ENCODE results near the gene CACNB2. TPM values are rescaled to one million over a fixed set of nuclear protein-coding genes. Genes with fewer than 3 reads are reported as not detected.
"Not testable (repeated sequence)": the region's sequence is repeated elsewhere in the genome, so short reads cannot be mapped to it uniquely, and the experiment has no call there.

CACNB2 gene
- total RNA-seq, 1 experiment from 2014 or later: not detected

DNA sequence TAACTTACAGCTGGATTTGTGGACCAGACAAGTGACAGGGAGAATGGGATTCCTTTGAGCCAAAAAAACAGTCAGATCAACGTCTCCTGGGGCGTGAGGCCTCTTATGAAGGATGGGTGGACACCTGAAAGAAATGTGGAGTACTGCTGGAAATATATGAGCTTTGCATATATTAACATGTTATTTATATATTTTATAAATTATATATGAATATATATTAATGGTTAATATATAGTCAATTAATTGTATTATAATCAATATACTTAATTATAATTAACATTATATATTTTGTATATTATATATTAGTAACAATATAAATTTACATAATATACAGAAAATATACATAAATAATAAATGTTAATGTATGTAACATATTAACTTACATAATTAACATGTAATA lies 57.5 kb downstream of the CACNB2 start:
- DNase-seq (ENCODE audit: low read depth): no peak

DNA sequence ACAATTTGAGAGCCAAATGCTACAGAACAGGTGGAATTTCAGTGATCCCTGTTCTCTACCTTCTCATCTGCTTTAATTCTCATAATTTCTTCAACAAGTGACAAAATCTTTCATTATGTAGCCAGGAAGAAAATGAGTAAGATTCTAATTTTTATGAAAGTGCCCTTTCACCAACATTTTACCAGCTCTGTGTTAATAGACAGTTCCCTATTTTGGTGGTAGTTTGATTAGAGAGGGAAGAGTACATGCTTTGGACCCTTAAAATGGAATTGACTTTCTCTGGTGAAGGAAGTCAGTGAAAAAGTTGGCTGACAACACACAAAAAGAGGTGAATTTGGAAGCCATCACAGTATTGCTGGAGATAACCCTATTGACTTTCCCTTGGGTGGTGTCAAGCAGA lies 61.7 kb downstream of the CACNB2 start:
- DNase-seq (ENCODE audit: low read depth): no peak

DNA sequence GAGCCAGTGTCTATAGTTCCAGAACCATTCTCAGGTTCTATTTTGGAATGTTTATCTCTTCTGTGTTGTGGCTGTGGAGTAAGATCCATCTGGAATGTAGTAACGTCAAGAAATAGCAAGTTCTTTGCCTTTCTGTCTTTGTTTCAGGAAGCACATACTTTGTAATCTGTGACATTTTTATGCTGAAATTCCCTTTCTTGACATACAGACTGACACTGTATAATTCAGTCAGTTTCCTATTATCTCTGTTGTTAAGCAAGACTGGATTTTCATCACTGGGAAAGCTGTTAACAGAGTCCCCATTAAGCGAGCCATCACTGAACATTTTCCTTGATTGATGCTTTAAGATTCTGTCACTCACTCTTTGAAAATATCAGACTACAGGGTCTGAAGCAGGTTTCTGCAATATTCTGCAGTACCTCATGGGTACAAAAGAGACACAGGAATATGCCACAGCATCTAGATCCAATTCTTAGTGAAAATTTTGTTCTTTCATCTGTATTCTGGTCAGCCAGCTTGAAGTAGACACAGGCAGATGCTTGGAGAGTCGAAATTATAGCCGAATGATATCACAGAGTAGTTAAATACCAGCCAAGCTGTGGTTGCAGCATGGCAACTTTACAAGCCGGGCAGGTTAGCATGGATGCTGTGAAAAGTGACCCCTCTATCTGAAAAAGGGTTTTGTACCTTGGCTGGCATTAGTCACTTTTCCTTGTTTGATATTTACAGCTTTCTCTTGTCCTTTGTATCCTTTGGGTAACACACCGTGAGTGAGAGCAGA lies 62.6 kb downstream of the CACNB2 start:
- no peak for DNase-seq (ENCODE audit: low read depth)

DNA sequence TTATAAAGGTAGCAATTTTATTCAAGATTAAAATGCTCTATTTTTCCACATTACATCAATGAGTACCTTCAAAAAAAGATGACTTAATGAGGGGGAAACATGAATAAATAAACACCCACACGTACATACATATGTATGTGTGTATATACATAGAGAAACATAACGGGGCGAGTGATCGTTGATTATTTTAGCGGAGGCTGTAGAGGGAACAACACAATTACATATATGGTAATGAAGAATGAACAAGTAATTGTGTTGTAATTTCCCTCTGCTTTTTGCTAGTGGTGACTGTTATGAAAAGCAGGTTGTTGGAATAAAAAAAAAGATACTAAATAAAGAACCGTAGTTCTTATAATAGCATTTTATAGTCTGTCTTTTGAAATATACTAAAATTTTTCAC lies 63.2 kb downstream of the CACNB2 start:
- DNase-seq (ENCODE audit: low read depth): no peak

DNA sequence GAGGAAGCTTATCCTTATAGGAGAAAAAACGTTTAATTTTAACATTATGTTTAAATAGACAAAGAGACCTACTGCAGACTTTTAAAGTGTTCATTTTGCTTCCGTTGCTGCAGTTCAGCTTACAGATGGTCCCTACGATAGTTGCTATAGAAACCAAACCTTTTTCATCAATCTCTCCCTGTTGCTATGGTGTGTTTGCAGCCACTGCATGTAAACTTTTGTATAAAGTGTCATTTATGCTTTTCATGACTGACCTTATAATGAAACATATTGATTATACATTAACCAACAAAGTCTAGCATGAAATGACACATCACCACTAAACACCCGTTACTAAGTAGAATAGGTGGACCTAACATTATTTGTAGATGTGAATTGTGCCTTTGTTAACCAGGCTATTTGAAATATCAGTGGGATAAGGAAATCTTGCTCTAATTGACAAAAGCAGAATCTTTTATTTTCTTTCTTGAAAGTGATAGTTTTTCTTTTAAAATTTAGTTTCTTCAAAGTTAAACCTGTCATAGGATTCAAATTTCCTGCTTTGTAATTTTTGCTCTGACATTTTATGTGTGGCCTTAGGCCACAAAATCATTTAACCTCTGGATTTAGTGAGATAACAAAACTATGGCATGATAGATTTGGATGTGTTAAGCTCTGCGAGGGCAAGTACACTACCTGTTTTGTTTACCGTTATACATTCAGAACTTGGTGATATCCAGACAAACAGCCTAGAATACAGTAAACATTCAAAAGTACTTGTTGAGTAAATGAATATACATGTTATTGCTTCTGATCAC lies 64.0 kb downstream of the CACNB2 start:
- DNase-seq (ENCODE audit: low read depth): no peak

DNA sequence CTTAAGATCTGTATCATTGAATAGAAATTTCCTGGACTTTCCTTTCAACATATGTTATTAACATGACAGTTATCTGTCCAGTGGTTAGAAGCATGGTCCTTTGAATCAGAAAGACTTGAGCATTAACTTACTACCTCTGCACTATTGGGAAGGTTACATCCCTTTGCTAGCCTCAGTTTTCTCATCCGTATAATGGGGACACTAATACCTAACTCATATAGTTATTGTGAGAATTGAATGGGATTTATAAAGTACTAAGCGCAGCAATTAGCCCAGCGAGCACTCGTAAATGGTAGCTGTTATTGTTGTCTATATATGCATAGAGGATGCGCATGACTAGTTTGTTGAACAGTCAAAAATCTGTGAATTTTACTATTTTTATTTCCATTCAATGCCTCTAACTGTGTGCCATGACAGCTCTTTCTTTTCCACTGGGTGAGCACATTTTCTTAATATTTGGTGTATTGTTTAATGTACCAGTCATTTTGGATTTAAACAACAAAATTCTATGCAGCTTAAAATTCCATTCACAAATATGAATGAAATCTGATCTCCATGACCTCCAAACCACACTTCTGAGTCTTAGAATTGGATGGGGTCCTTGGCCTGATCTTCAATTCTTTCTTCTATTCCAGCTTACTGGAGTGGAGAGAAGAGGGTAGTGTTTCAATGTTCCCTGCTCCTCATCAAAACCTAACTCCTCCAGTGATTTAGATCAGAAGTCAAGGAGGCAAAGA lies 65.0 kb downstream of the CACNB2 start:
- DNase-seq (ENCODE audit: low read depth): no peak

DNA sequence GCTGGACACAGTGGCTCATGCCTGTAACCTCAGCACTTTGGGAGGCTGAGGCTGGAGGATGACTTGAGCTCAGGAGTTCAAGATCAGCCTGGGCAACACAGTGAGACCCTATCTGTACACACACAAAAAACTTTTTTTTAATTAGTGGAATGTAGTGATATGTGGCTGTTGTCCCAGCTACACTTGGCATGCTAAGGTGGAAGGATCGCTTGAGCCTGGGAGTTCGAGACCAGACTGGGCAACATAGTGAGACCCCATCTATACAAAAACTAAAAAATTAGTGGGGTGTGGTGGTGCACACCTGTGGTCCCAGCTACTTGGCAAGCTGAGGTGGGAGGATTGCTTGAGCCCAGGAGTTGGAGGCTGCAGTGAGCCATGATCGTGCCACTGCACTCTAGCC lies 68.0 kb downstream of the CACNB2 start:
- DNase-seq (ENCODE audit: low read depth): not testable (repeated sequence)

DNA sequence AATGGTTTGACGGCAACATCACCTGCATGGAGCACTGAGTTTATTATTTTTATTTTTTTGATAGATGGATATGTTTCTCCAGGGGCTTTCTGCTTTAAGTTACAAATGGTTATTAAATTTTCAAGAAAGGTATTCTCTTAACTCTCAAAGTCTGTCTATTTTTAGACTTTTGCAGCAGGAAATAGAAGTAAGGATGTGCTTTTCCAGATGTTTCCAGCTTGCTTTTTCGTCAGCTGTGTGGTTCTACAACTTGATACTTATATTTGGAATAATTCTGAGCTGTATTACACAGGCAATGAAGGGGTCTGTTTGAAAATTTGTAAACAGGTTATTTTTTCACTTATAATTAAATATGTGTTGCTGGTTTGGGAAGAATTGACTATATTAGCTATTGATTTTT lies 69.0 kb downstream of the CACNB2 start:
- no peak for DNase-seq (ENCODE audit: low read depth)

DNA sequence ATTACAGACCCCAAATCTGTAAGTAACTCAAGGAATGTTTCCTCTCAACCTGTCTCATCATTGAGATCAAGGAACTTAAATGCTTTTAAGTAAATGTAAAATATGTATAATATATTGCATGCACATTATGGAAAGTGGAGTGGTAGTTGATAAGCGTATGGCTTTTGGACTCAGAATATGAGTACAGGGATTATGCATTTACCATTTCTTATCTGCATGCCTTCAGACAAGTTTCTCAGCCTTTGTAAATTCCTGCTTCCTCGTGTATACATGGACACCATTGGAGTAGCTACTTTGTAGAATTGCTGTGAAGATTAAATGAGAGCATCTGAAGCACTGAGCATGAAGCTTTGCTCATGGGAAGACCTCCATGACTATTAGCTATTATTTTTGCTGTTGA lies 70.5 kb downstream of the CACNB2 start:
- no peak for DNase-seq (ENCODE audit: low read depth)

DNA sequence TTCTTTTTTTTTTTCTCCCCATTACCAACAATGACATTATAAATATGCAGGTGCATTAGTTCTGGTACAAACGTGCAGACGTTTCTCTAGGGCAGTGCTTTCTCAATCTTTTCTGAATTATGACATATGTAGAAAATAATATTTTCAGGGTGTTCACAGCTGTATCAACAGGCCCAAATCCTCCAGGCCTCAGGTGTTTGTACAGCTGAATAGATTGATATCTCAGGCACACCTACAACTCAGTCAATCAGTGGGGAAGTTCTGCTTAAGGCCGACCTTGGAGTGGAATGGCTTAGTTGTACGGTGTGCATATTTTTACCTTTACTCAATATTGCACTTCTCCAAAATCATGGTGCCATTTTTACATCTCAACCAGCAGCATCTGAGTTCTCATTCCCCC lies 71.6 kb downstream of the CACNB2 start:
- DNase-seq (ENCODE audit: low read depth): no peak

DNA sequence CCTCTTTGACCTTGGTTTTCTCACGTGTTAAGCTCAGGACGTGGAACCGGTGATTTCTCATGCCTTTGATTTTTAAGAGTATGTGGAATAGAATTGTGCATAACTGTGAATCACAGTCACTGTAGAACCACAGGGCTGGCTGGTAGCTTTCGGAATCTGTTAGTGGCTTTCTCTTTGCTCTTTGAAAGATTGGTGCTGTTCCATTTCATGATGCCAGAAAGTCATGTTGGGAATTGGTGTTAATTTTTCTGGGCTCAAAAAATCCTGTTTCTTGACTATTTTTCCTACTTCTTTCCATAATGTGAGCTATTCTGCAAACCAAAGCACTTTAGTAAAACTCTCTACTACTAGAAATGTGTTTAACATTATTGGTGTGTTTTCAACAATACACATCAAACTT lies 73.0 kb downstream of the CACNB2 start:
- no peak for DNase-seq (ENCODE audit: low read depth)

DNA sequence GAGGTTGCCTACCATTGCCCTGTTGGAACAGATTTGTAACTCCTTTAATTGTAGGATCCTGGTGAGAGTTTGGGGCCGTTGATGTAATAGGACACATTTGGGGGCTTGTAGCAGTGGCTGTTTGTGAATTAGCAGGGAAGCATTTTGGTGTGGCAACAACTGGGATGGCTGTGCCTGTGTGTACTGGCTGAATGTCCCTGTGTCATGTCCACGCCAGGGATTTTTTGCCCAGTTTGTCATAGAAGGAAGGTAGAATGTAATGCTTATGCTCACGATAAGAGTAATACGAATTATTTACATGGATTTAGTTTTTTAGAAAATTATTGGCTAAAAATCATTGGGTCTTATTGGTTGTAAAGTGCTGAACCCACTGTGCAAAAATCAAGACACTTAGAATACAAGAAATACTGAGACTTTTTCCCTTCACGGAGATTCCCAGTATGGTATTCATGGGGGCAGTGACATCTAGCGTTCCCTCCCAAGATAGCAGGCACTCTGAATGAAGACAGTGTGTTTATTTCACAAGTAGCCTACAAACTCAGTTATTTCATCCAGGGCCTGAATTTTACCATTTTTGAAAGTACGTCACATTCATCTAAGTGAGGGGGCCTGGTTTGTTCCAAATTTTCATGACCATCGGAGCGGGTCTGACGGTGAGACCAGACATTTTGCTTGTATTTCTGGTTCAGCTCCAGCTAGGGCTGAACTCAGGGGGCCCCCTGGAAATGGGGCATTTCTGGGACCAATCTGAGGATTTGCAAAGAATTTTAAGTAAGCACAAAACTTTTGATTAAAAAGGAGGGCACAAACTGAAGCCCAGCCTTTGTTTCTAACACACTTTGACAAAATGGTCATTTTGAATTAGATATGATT lies 74.7 kb downstream of the CACNB2 start:
- DNase-seq (ENCODE audit: low read depth): peak; percentile 51

DNA sequence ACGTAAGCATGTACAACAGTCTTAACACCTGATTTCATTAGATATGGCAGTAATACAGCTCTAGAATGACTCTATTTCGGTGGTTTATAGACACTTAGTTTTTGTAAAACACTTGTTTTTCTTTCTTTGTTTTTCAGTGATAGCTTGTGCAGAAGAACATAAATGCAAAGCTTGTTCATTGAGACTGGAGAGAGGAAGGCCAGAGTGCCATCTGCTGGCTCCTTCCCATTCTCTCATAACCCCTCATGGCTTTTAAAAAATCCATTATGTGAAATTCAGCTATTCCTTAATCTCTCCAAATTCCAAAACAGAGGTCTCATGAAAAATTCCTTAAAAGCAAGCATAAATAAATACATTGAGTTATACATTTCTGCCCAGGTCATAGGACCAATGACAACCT lies 76.3 kb downstream of the CACNB2 start:
- DNase-seq (ENCODE audit: low read depth): peak; percentile 16

DNA sequence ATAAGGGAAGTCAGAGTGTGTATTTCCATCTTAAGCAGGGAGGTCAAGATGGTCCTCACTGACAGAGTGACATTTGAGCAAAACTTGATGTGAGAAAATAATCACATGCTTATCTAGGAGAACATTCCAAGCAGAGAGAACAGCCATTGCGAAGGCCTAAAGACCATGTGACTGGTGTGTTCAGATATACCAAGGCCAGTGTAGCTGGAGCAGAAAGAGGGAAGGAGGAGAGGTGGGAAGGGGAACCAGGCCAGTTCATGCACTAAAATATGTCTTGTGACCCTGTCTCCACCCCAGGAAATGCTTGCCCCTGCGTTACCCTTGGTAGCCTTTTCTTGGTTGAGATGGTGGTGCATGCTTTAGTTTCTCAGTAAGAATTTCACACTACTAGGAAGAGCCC lies 77.4 kb downstream of the CACNB2 start:
- no peak for DNase-seq (ENCODE audit: low read depth)

DNA sequence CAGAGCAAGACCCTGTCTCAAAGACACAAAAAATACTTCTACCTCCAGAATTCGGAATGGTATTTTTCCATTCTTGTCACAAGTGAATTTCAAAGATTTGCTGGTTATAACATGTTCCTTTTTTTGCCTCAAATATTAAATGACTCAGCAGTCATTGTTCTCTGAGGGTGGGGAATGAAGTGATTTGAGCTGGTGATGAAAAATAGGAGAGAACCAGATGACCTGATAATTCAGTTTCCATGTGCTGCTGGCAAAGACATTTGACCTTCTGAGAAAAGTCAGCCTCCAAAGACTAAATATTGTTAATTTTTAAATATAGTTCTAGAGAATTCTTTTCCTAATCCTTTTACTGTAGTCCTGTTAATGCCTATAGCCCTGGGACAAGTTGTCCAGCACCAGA lies 78.9 kb downstream of the CACNB2 start:
- no peak for DNase-seq (ENCODE audit: low read depth)

DNA sequence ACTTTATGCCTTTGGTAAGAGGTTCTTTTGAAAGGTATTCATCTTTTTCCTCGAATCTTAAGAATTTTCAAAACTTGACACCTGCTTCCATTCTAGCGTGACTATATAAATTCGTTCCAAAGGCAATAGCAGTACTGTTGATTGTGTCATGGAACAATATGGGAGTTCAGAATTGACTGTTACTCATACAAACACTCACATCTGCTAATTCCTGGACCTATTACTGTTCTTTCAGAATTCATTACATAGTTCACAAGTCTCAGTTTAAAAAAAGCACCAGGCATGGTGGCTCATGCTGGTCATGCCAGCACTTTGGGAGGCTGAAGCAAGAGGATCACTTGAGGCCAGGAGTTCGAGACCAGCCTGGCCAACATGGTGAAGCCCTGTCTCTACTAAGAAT lies 80.9 kb downstream of the CACNB2 start:
- DNase-seq (ENCODE audit: low read depth): no peak

DNA sequence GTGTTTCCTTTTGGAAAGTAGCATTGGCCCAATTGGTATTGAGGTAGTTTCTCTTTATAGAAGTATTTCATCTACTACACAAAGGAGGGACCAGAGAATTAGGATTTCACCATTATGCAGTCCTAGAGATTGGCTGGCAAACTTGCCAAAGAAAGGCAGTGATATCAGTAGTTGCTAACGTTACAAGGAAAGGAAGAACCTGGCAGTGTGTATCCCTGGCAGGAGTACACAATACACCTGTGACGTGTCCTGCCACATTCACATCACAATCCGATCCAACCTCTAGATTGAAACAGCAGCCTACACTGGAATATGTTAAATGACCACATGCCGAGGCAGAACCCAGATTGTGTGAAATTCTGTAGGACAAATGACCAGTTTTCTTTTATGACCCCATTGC lies 81.7 kb downstream of the CACNB2 start:
- DNase-seq (ENCODE audit: low read depth): no peak

DNA sequence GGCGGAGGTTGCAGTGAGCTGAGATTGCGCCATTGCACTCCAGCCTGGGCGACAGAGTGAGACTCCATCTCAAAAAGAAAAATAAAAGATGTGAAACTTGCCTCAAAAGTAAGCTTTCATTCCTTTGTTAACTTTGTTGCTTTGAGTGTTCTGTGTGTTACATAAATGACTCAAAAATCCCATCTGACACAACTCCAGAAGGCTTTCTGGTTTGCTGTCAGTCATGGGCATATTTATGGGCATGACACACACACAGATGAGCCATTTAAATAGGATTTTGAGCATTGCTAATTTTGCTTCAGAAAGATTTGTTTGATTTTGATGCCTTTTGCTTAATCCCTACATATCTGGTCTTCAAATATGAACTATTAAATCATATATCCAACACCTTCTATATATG lies 82.6 kb downstream of the CACNB2 start:
- DNase-seq (ENCODE audit: low read depth): peak; percentile 22

DNA sequence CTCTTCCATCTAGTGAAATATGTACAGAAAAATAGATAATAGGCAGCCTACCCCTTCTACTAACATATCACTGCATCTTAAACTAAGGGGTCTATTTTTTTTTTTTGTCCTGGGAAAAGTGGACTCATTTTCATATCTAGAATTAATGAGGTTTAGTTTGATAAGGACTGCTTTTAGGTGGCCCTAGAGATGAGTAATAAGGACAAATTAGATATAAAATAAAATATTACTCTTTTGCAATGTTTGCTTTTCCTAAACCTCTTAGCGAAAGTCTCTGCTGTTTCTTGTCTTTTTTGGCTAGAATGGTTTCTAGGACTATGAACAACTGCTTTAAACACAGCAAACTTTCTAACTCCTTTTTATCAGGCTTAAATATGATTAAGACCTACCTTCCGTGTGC lies 83.7 kb downstream of the CACNB2 start:
- no peak for DNase-seq (ENCODE audit: low read depth)

DNA sequence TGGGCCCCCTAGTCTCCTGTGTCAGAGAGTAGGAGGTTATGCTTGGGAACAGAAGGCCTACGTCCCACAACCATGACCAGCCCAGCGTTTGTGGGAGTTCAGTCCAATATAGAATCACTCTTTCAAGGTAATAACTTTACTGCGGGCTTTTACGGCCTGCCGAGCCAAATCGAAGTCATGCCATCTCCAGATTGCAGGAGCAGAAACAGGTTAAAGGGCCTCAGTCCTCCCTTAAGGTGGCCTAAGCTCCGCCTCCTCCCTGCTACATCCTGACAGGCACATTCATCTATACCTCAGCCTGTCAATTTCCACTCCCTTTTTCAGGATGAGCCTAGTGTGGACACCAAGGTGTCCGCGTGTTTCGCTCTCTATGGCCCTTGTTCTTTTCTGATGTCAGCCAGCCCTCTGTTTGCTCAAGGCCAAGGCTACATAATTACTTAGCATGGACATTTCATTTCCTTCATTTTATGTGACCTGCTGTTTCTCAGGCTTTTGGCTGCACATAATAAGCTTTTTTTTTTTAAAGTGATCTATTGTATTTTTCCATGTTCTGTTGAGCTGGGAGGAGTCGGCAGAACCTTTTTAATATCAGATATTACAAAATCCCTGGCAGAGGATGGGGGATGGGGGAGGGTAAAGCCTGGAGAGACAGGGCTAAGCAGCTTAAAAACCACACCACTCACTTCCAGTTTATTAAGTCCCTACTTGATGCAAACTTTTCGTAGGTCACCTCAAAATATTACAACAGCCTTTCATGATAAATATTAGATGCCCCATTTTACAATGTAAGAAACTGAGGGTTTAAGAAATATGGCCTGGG lies 84.6 kb downstream of the CACNB2 start:
- no peak for DNase-seq (ENCODE audit: low read depth)

DNA sequence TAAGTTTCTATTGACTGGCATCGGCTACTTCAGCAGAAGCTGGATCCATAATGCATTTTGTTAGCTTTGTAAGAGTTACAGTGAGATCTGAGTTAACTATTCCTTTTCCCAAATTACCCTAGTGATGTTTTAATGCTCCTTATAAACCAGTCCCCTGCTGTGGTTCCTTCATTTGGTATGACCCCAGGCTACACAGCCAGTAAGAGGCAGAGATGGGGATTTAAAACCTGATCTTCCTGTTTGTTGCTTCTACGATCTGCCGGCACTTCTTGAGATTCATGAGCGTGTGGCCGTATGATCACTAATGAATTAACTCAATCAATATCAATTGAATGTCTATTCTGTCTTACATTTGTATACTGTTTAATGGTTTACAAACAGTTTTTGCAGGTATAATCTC lies 86.1 kb downstream of the CACNB2 start:
- no peak for DNase-seq (ENCODE audit: low read depth)

Data from LHCN-M2 (cell line).